GM21526 (cell line): ENCODE measurements around the gene L3HYPDH.
"Not testable (repeated sequence)": the region's sequence is repeated elsewhere in the genome, so short reads cannot be mapped to it uniquely, and the experiment has no call there.

Source experiments
- ATAC-seq: cut with Tn5 transposase; IDR thresholded peaks from one replicate; pipeline ENCODE4 v1.9.1; 2021; ENCODE audit warnings: moderate library complexity; ENCODE audit not compliant: unreplicated experiment, low FRiP score

Gene L3HYPDH

GRCh38 chr14:59480166-59480565, 4.0 kb downstream of the L3HYPDH start:
- no peak for ATAC-seq

- no peak for ATAC-seq
Observed at GRCh38 chr14:59478540-59478939, 5.7 kb downstream of the L3HYPDH start.

GRCh38 chr14:59475709-59476108, 8.5 kb downstream of the L3HYPDH start:
- ATAC-seq: no peak

- no peak for ATAC-seq
Observed at GRCh38 chr14:59474172-59474571, 10.0 kb downstream of the L3HYPDH start.

GRCh38 chr14:59465316-59466135, 18.7 kb downstream of the L3HYPDH start, which contains the start of gene GPR135:
Gene GPR135 (minus strand): TSS chr14:59465380. CDS start chr14:59465226, 154 bp downstream.
- peak; percentile 37 for ATAC-seq

GRCh38 chr14:59464486-59465315, 19.5 kb downstream of the L3HYPDH start:
- peak; percentile 61 for ATAC-seq

GRCh38 chr14:59463787-59464485, 20.3 kb downstream of the L3HYPDH start:
- peak; percentile 31 for ATAC-seq

- no peak for ATAC-seq
Observed at GRCh38 chr14:59461891-59462290, 22.3 kb downstream of the L3HYPDH start.

GRCh38 chr14:59460378-59460777, 23.8 kb downstream of the L3HYPDH start:
- ATAC-seq: no peak

- no peak for ATAC-seq
Observed at GRCh38 chr14:59458486-59458885, 25.7 kb downstream of the L3HYPDH start.

GRCh38 chr14:59455411-59455810, 28.8 kb downstream of the L3HYPDH start:
- ATAC-seq: no peak

GRCh38 chr14:59454139-59454538, 30.1 kb downstream of the L3HYPDH start:
- no peak for ATAC-seq

- no peak for ATAC-seq
Observed at GRCh38 chr14:59451849-59452248, 32.4 kb downstream of the L3HYPDH start.

GRCh38 chr14:59450716-59451115, 33.5 kb downstream of the L3HYPDH start:
- no peak for ATAC-seq

- ATAC-seq: not testable (repeated sequence)
Observed at GRCh38 chr14:59448673-59449072, 35.5 kb downstream of the L3HYPDH start.

GRCh38 chr14:59439256-59439965, 44.8 kb downstream of the L3HYPDH start:
- ATAC-seq: no peak

- ATAC-seq: no peak
Observed at GRCh38 chr14:59438195-59438647, 46.0 kb downstream of the L3HYPDH start.

- ATAC-seq: no peak
Observed at GRCh38 chr14:59435987-59436386, 48.2 kb downstream of the L3HYPDH start.

GRCh38 chr14:59435101-59435500, 49.1 kb downstream of the L3HYPDH start:
- ATAC-seq: no peak

- no peak for ATAC-seq
Observed at GRCh38 chr14:59429790-59430189, 54.4 kb downstream of the L3HYPDH start.
